Neutrophil (primary cell): ENCODE data around the gene ACAA1.
"Not testable (repeated sequence)": the region's sequence is repeated elsewhere in the genome, so short reads cannot be mapped to it uniquely, and the experiment has no call there.

Source experiments
- H3K27ac ChIP-seq: fragments of 200-600 bp; sonication (generic); 2 replicates; pipeline ENCODE4 v1.5.1; 2016; ENCODE audit warnings: mild to moderate bottlenecking, moderate library complexity
- H3K27me3 ChIP-seq: fragments of 200-600 bp; sonication (generic); 2 replicates; pipeline ENCODE4 v1.6.0; 2016; ENCODE audit warnings: mild to moderate bottlenecking
- H3K36me3 ChIP-seq: fragments of 200-600 bp; sonication (generic); 2 replicates; pipeline ENCODE4 v1.5.1; 2017
- H3K4me1 ChIP-seq, 2 experiments: fragments of 200-600 bp in 1 of 2; sonication (generic) in 1 of 2; 1 replicate in 1 of 2; 2 replicates in 1 of 2; pipeline versions ENCODE4 v1.5.1 to v1.6.1; 2013 to 2016; ENCODE audit warnings: low read depth in 1 of 2, low read length in 1 of 2, mild to moderate bottlenecking in 1 of 2, moderate library complexity in 1 of 2; ENCODE audit not compliant: control insufficient read depth in 1 of 2, insufficient read depth in 1 of 2
- H3K4me3 ChIP-seq, 2 experiments: fragments of 200-600 bp in 1 of 2; sonication (generic) in 1 of 2; 1 replicate in 1 of 2; 2 replicates in 1 of 2; pipeline ENCODE4 v1.5.1; 2013 to 2016; ENCODE audit warnings: low read depth in 1 of 2, low read length in 1 of 2, mild to moderate bottlenecking in 1 of 2, moderate library complexity in 1 of 2
- H3K9me3 ChIP-seq: fragments of 200-600 bp; sonication (generic); 2 replicates; pipeline ENCODE4 v1.5.1; 2016
- TF ChIP-seq, protein P1 (sequence below): fragments of 200-600 bp; sonication (generic); IDR thresholded peaks from 2 replicates; pipeline ENCODE4 v1.5.1; 2016; ENCODE audit warnings: antibody characterized with exemption

Gene ACAA1

GRCh38 chr3:38164643-38164951 lies 27.7 kb upstream of the ACAA1 start:
- H3K4me3 ChIP-seq = peak overlapping the region; percentile 86 to 87
- no peaks in the 10 kb centered on the region for H3K9me3 ChIP-seq
- TF ChIP-seq, protein P1, sequence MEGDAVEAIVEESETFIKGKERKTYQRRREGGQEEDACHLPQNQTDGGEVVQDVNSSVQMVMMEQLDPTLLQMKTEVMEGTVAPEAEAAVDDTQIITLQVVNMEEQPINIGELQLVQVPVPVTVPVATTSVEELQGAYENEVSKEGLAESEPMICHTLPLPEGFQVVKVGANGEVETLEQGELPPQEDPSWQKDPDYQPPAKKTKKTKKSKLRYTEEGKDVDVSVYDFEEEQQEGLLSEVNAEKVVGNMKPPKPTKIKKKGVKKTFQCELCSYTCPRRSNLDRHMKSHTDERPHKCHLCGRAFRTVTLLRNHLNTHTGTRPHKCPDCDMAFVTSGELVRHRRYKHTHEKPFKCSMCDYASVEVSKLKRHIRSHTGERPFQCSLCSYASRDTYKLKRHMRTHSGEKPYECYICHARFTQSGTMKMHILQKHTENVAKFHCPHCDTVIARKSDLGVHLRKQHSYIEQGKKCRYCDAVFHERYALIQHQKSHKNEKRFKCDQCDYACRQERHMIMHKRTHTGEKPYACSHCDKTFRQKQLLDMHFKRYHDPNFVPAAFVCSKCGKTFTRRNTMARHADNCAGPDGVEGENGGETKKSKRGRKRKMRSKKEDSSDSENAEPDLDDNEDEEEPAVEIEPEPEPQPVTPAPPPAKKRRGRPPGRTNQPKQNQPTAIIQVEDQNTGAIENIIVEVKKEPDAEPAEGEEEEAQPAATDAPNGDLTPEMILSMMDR = peak; percentile 30
- no peaks in the 10 kb centered on the region for H3K36me3 ChIP-seq
- H3K27me3 ChIP-seq = no peaks in the 10 kb centered on the region
- peaks cover 39 to 47% of the 10 kb centered on the region in 2 experiments for H3K4me1 ChIP-seq
- peak overlapping the region; percentile 97 for H3K27ac ChIP-seq

GRCh38 chr3:38163841-38164642 lies 27.1 kb upstream of the ACAA1 start:
- TF ChIP-seq, protein P1 = no peak
- Histone ChIP-seq H3K27ac (peak overlapping the region; percentile 97), H3K4me1 (peaks cover 37 to 43% of the 10 kb centered on the region in 2 experiments), H3K27me3 (no peaks in the 10 kb centered on the region), H3K36me3 (no peaks in the 10 kb centered on the region), H3K4me3 (peak overlapping the region; percentile 86 to 87), H3K9me3 (no peaks in the 10 kb centered on the region)

DNA sequence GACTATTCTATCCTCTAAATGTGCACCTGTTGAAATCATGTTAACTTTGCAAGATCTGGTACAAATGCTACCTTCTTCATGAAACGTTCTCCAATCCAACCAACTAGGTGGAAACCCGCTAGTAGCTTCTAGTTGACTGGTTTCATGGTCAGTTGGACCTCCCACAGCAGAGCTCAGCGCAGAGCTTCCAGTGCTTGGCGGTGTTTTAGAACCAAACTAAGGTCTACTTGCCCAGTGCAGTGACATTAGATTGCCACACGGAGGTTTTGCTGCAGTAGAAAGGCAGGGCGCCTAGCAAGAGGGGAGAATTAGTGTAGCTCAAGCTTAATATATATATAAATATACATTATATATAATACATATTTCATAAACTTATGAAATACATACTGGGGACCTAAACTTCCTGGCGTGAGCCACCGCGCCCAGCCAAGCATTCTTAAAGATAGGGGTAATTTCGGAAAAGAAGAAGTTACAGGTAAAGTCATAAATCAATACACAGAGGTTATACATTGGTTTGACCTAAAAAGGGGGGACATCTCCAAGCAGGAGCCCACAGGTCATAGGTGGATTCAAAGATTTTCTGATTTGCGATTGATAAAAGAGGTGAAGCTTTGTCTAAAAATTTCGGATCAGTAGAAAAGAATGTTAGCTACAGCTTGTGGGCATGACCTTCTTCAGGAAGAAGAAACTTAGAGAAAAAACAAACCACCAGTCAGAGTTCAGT lies 26.4 kb upstream of the ACAA1 start:
- H3K27me3 ChIP-seq = no peaks in the 10 kb centered on the region
- TF ChIP-seq, protein P1 = peak; percentile 35
- no peaks in the 10 kb centered on the region for H3K36me3 ChIP-seq
- H3K9me3 ChIP-seq = no peaks in the 10 kb centered on the region
- no peak overlapping the region for H3K4me3 ChIP-seq
- H3K4me1 ChIP-seq = peaks cover 36 to 39% of the 10 kb centered on the region in 2 experiments
- peak overlapping the region; percentile 97 for H3K27ac ChIP-seq

DNA sequence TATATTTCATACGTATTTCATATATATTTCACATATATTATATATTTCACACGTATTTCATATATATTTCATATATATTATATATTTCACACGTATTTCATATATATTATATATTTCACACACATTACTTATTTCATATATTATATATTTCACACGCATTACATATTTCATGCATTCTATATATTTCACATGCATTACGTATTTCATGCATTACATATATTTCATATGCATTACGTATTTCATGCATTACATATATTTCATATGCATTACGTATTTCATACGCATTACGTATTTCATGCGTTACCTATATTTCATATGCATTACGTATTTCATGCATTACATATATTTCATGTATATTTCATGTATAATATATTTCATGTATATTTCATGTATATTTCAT lies 23.8 kb upstream of the ACAA1 start:
- H3K9me3 ChIP-seq, H3K36me3 ChIP-seq, H3K27me3 ChIP-seq, H3K4me3 ChIP-seq, H3K27ac ChIP-seq: not testable (repeated sequence)
- peaks cover 10 to 19% of the 10 kb centered on the region in 2 experiments for H3K4me1 ChIP-seq

DNA sequence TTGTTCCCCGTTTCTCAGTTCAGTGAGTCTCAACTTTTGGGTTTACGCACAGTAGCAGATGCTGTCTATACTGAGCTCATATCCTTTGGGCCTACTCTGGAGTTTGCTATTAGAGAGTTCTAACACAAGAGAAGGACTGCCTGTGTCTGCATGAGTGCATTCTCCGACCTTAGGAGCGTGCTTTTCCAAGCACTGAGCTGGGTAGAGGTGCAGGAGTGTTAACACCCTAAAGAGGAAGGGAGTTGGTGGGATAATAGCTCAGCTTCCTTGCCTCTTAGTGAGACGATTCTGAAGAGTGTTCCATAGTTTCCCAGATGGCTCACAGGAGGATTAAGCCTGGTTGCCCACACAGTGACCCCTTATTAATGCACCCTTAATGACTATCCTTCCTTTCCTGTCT lies 21.5 kb upstream of the ACAA1 start:
- H3K27me3 ChIP-seq = no peaks in the 10 kb centered on the region
- no peak overlapping the region for H3K4me3 ChIP-seq
- TF ChIP-seq, protein P1 = no peak
- peaks cover 16 to 21% of the 10 kb centered on the region in 2 experiments for H3K4me1 ChIP-seq
- H3K9me3 ChIP-seq = no peaks in the 10 kb centered on the region
- no peaks in the 10 kb centered on the region for H3K36me3 ChIP-seq
- H3K27ac ChIP-seq = peak overlapping the region; percentile 52

GRCh38 chr3:38157595-38157994 lies 20.7 kb upstream of the ACAA1 start:
- no peaks in the 10 kb centered on the region for H3K9me3 ChIP-seq
- H3K36me3 ChIP-seq = no peaks in the 10 kb centered on the region
- H3K27ac ChIP-seq = no peak overlapping the region
- H3K27me3 ChIP-seq = no peaks in the 10 kb centered on the region
- TF ChIP-seq, protein P1 = no peak
- peaks cover 25 to 30% of the 10 kb centered on the region in 2 experiments for H3K4me1 ChIP-seq
- no peak overlapping the region for H3K4me3 ChIP-seq
